Hematopoietic multipotent progenitor cell treated with erythropoietin and hydrocortisone succinate and interleukin-3 and kit ligand, for 8 days (in vitro differentiated cells): Measurements from ENCODE around the gene TMEM145.

Experiments used
- DNase-seq: peaks from one replicate; pipeline ENCODE4 v3.0.0-alpha.2; 2015

TMEM145 gene

DNA sequence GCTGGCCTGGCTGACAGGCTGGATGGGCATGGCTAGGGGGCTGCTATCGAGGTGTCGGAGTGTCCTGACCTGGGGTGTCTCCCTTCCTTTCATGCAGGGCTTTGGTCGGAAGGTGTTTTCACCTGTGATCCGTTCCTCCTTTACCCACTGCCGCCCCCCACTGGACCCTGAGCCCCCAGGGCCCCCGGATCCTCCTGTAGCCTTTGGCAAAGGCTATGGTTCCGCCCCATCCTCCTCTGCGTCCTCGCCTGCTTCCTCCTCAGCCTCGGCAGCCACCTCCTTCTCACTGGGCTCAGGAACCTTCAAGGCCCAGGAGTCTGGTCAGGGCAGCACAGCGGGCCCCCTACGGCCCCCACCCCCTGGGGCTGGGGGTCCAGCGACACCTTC is 23.0 kb upstream of the TMEM145 start:
- no peak for DNase-seq

- peak; percentile 72 for DNase-seq
Observed at GRCh38 chr19:42290523-42291434, 22.3 kb upstream of the TMEM145 start.

DNA sequence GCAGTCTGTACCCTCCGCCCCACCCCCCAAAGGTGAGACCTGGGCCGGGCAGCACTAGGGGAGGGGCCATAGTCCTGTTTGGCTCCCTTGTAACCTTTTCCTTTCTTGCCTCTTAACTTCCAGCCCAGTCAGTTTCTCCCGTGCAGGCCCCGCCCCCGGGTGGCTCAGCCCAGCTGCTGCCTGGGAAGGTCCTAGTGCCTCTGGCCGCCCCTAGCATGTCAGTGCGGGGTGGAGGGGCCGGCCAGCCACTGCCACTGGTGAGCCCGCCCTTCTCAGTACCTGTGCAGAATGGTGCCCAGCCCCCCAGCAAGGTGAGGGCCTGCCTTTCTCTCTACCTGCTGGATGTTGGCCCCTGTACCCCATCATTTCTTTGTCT is 21.7 kb upstream of the TMEM145 start:
- DNase-seq, result no peak

- DNase-seq, result no peak
Observed at GRCh38 chr19:42292042-42292960, 20.8 kb upstream of the TMEM145 start.

- DNase-seq, result no peak
Observed at GRCh38 chr19:42292963-42293362, 20.1 kb upstream of the TMEM145 start.

DNA sequence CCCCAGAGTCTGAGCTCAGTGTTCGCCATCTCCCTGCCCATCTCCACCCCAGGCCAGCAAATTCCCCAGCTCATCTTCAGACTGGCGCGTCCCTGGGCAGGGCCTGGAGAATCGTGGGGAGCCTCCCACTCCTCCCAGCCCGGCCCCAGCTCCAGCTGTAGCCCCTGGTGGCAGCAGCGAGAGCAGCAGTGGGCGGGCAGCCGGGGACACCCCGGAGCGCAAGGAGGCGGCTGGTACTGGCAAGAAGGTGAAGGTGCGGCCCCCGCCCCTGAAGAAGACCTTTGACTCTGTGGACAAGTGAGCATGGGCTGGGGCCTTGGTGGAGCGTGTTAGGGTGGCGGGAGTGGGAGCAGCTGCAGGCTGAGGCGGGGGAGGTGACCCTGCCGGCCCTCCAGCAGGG is 19.6 kb upstream of the TMEM145 start:
- DNase-seq, result no peak

- DNase-seq, result no peak
Observed at GRCh38 chr19:42293948-42294347, 19.2 kb upstream of the TMEM145 start.

DNA sequence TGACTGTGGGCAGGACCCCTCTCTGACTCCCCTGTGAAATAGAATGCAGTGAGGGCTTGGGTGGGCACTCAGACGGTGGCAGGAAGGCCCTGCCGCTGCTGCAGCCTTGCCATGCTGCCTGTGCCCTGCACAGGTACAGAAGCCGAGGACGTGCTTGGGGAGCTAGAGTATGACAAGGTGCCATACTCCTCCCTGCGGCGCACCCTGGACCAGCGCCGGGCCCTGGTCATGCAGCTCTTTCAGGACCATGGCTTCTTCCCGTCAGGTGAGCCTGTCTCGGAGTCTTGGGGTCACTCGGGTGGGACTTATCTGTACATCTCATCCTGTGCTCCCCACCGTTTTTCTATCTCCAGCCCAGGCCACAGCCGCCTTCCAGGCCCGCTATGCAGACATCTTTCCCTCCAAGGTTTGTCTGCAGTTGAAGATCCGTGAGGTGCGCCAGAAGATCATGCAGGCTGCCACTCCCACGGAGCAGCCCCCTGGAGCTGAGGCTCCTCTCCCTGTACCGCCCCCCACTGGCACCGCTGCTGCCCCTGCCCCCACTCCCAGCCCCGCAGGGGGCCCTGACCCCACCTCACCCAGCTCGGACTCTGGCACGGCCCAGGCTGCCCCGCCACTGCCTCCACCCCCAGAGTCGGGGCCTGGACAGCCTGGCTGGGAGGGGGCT is 18.5 kb upstream of the TMEM145 start:
- no peak for DNase-seq

GRCh38 chr19:42295342-42295741 is 17.8 kb upstream of the TMEM145 start:
- no peak for DNase-seq

- peak; percentile 80 for DNase-seq
Observed at GRCh38 chr19:42295831-42296525, 17.1 kb upstream of the TMEM145 start.

- DNase-seq, result no peak
Observed at GRCh38 chr19:42297039-42297438, 16.1 kb upstream of the TMEM145 start.

DNA sequence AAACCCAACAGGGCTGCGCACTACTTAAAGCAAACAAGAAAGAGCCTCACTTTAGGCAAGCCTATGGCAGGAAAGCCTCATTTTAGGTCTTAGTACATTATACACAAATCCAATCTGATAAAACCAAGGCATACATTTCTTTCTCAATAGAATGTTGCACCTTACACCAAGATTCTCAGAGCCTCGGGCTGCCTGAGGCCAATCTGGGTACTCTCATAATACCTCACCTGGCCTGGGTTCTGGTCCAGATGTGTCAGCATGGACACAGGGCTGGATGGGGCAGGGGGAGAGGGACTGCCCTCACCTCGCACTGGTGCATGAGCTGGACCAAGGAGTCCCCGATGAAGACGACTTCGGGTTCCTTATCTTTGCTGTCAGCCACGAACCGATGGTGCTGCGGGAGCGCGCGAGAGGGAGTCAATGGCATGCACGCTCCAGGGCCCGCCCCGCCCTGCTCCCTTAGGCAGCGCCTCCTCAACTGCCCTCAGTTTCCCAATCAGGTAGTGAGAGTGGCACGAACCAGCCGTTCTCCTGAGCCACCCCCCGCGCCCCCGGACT is 11.4 kb upstream of the TMEM145 start, which contains the start of gene PRR19:
Gene PRR19, plus strand, starts transcription at position 487 of the 558 bp plus-strand sequence. CDS start 7,453 bp downstream, outside the sequence.
- peak; percentile 84 for DNase-seq

DNA sequence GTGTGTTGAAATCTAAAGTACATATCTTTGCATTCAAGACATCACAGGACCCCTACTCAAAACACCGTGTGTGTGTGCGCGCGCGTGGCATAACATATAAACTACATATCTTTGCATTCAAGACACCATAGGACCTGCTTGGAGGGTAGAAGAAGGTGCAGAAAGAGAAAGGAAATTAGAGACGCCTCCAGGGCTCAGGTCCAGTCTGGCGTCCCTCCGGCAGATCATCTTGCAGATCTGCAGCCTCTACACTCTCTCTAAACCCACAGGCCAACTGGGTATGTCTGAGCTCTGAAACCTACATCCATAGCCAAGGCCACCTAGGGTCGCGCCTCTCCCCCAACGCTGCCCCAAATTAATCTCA is 10.0 kb upstream of the TMEM145 start:
- no peak for DNase-seq

DNA sequence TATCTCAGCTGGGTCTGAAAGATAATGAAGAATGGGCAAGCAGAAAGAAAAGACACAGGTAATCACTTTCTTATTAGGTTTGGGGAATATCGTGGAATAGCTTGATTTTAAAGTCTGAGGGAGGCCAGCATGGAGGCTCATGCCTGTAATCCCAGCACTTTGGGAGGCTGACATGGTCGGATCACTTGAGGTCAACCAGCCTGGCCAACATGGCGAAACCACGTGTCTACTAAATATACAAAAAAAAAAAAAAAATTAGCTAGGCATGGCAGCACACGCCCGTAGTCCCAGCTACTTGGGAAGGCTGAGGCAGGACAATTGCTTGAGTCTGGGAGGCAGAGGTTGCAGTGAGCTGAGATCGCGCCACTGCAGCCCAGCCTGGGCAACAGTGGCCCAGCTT is 9.2 kb upstream of the TMEM145 start:
- DNase-seq, result no peak

DNA sequence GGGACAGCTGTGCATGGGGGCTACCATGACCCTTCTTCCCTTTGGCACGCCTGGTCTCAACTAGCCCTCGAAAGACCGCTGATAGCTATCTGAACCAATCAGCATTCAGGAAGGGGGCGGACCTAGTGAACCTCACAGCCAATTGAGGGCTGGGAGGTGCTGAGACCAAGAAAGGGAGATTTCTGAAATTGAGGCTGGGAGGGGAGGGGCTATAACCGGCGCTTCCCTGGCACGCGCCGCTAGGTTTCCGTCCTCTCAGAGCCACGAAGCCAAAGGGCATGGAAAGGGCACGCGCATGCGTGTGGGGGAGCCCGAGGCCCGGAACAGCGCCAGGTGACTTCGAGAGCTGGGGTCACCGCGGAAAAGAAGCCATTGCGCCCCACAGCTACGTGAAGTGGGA is 6.5 kb upstream of the TMEM145 start:
- DNase-seq, result no peak

- no peak for DNase-seq
Observed at GRCh38 chr19:42309686-42310085, 3.4 kb upstream of the TMEM145 start.

- peak; percentile 35 for DNase-seq
Observed at GRCh38 chr19:42311657-42312056, 1.5 kb upstream of the TMEM145 start.

- DNase-seq, result no peak
Observed at GRCh38 chr19:42312370-42312769, 739 bp upstream of the TMEM145 start.

- DNase-seq, result no peak
Observed at GRCh38 chr19:42313840-42314755, 989 bp downstream of the TMEM145 start.

- no peak for DNase-seq
Observed at GRCh38 chr19:42315024-42315423, 1.9 kb downstream of the TMEM145 start.
